ENCODE measurements around the gene RPS8.
"Not testable (repeated sequence)": the region's sequence is repeated elsewhere in the genome, so short reads cannot be mapped to it uniquely, and the experiment has no call there.

The RPS8 gene

DNA sequence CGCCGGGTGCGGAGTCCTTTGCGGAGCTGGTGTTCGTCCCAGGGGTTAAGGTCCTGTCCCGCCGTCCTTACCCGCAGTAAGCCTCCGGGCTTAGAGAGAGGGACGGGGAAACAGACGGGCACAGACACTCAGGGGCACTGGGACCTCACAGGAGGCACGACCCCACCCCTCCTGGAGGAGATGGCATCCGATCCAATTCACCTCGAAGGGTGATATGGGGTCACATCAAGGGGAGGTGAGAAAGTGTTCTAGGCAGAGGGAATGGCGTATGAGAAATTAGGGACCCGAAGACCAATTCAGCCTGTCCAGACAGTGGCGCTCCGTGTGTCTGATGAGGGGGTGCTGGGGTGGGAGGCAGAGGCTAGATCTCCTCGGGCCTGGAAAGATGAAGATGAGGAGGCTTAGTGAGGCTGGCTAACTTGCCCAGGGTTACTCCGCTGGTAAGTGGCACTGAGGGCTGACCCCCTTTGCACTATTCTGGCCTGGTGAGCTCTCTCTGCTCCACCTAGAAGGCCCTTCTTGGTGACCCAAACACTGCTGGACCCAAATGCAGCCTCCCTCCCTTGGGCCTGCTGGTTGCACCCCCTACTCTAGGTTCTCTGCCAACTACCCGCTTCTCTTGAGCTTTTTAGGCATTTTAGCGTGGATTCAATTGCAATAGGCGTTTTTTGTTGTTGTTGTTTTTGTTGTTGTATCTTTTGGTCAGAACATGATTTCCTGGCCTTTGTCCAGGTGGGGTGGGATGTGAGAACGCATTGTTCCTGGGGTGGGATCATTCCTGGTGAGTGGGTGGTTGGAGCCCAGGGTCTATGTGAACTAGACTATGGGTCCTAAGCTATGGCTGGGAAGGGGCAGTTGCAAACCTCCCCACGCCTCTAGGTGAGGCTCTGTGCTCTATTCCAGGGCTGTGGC is 45.2 kb downstream of the RPS8 start:
- no peak for DNase-seq (ENCODE audit: low read depth)

DNA sequence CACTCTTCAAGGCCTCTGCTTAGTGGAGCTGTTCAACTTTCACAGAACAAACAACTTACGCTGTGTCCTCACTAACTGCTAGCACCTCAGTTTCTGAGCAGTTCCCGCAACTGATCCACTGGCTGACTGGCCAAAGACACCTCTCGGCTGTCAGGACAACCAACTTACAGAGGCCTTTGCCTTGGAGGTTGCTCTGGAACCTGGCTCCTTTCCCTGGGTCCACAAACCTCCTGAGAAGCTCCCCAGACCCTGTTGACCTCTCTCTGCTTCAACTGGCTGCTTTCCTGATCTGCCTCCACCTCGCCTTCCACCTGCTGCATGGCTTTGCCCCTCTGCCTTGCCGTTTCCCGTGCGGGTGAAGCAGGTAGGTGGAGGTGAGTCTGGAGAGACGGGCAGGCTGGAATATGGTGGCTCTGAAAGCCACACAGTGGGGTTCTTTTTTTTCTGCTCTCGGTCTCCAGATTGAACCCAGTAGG is 45.9 kb downstream of the RPS8 start:
- DNase-seq (ENCODE audit: low read depth): no peak

DNA sequence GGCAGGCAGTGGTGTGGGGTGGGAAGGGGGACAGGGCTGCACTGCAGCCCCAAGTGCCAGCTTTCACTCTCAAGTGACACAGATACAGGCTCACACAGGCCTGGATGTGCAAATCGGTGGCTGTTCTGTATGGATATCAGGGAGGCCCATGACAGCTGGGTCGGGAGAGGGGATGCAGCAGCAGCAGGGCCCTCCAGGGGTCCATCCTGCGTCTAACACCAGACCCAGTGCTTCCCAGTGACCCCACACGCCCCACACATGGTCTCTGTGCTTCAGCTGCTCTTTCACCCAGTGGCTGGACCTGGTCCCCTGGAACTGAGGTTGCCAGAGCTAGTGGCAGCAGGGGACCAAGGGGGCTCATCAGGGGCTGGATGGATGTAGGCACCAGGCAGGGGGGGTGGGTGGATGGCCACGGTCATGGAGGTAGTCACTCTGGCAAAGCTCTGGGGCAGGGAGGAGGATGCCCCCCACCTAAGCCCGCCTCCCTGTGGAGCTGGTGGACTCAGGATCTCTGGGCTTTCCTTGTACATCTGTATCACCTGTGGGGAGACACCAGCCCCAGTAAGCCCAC is 46.9 kb downstream of the RPS8 start:
- no peak for DNase-seq (ENCODE audit: low read depth)

DNA sequence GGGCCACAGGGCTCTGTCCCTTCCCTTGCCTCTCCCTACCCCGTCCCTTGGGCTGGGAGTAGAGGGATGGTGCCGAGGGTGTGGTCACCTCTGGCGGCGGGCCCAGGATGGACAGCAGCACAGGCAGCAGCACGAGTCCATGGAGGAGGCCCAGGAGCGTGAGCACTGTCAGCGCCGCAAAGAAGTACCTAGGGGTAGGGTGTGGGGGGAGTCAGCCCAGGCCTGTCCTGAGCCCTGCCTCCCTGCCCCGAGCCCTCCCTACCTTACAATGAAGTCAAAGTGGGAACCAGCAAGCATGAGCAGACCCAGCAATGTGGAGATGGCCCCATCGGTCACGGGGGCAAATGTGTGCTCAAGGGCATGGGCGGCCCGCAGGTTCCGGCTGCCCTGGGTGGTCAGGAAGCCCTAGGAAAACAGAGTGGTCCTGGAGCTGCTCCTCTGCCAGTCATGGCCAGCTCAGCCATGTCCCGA is 47.7 kb downstream of the RPS8 start:
- DNase-seq (ENCODE audit: low read depth): no peak

GRCh38 chr1:44824392-44824791 is 49.1 kb downstream of the RPS8 start:
- DNase-seq (ENCODE audit: low read depth): not testable (repeated sequence)

DNA sequence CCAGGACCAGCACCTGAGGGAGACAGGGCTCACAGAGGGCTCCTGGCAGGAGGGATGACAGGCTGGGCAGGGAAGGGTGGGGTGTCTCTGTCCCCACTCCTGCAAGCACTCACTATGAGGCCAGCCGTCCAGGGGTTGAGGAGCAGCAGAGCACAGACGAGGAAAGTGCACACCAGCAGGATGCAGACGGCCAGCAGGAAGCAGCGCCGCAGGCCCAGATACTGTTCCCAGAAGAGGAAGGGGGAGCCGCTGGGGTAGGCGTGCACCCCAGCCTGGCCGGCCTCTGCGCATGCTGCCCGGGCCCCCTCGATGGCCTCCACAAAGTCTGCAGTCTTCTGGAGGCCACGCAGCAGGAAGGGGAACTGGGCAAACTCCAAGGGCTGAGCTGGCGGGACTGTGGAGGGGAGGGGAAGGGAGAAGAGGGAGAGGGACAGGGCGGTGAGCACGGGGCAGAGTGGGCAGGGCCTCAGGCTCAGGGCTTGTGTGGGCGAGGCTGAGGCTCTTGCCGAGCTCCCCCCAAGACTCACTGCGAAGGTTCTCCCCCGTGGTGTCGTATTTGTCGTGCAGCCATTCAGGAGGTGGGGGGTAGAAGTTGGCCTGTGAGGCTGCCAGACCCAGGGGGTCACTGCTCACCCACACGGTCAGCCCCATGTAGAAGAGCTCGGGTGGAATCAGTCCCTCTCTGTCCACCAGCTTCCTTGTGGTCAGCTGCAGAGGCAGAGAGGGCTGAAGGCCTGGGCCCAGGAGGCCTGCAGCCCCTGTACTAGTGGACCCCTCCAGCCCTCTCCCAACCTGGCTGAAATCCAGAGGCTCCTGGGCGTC is 51.2 kb downstream of the RPS8 start:
- DNase-seq (ENCODE audit: low read depth): no peak

- DNase-seq (ENCODE audit: low read depth): no peak
Measured at GRCh38 chr1:44827197-44828002, 52.1 kb downstream of the RPS8 start.

GRCh38 chr1:44828003-44828651 is 52.8 kb downstream of the RPS8 start:
- DNase-seq (ENCODE audit: low read depth): no peak
